HepG2 (cell line): ENCODE results near the gene DNAJC21. TPM values are rescaled to one million over a fixed set of nuclear protein-coding genes. Genes with fewer than 3 reads are reported as not detected.

ENCODE experiments used
- ATAC-seq: fragments of 200-7000 bp; cut with Tn5 transposase; 3 replicates; pipeline ENCODE4 v1.9.1; 2020; ENCODE audit warnings: mild to moderate bottlenecking, moderate library complexity
- BruUV-seq: library from RNA; stranded (reverse); fragments of 400-500 nt; replicated peaks from 2 replicates; lab custom pipeline; 2021; lab: Mats Ljungman, UMichigan
- CTCF ChIA-PET: fragments of 300-600 bp; formaldehyde crosslinking; extraction: SDS; loops from one replicate; lab custom pipeline; 2021; ENCODE audit warnings: low total read pairs, inconsistent platforms, low intra/inter-chr PET ratio; lab: Yijun Ruan, JAX
- POLR2A ChIA-PET: fragments of 350-600 bp; sonication (Branson Sonifier 250); formaldehyde crosslinking; loops from one replicate; lab custom pipeline; 2020; ENCODE audit warnings: antibody characterized with exemption, inconsistent platforms; lab: Yijun Ruan, JAX
- DNase-seq: peaks from one replicate; pipeline ENCODE4 v3.0.0-alpha.2; 2015; ENCODE audit warnings: low spot score
- FAIRE-seq: peaks from 3 replicates; lab custom pipeline; 2011; peaks lifted over from hg19 to GRCh38; lab: Jason Lieb, UNC
- H2AFZ ChIP-seq: one replicate; pipeline ENCODE4 v1.6.1; 2011; ENCODE audit warnings: low read length, inconsistent platforms
- H3K27ac ChIP-seq: fragments of 300-600 bp; 3 replicates; pipeline ENCODE4 v1.8.0; 2011; ENCODE audit warnings: mixed run types, mild to moderate bottlenecking, mixed read lengths, low read length, inconsistent platforms; ENCODE audit not compliant: insufficient read depth; ENCODE audit errors: extremely low read length
- H3K27me3 ChIP-seq, 2 experiments: fragments of 200-600 bp in 1 of 2; 2 replicates in 1 of 2; 3 replicates in 1 of 2; pipeline versions ENCODE4 v1.6.0 to v1.8.0; 2011; ENCODE audit warnings: low read length in 2 of 2, mild to moderate bottlenecking in 2 of 2, moderate library complexity in 2 of 2, inconsistent platforms in 1 of 2; ENCODE audit not compliant: insufficient read depth in 2 of 2, control insufficient read depth in 1 of 2
- H3K36me3 ChIP-seq, 2 experiments: fragments of 200-600 bp in 1 of 2; replicated peaks in 1 of 2; 2 replicates in 1 of 2; 3 replicates in 1 of 2; pipeline versions ENCODE4 v1.5.1 to v1.8.0; 2011; ENCODE audit warnings: low read length in 2 of 2, inconsistent platforms in 1 of 2; ENCODE audit not compliant: insufficient read depth in 2 of 2, control insufficient read depth in 1 of 2
- H3K4me1 ChIP-seq: 2 replicates; pipeline ENCODE4 v1.5.1; 2012; ENCODE audit warnings: low read length, inconsistent platforms; ENCODE audit not compliant: insufficient read depth
- H3K4me2 ChIP-seq: 2 replicates; pipeline ENCODE4 v1.6.0; 2011; ENCODE audit warnings: low read depth, low read length, inconsistent platforms
- H3K4me3 ChIP-seq, 3 experiments: fragments of 200-600 bp in 1 of 3; sonication (generic), shearing (Covaris generic) in 1 of 3; replicated peaks in 1 of 3; 2 replicates each; pipeline ENCODE4 v1.5.1; 2011 to 2016; ENCODE audit warnings: low read length in 3 of 3, inconsistent platforms in 2 of 3, low read depth in 2 of 3, mild to moderate bottlenecking in 2 of 3, control low read depth in 1 of 3, mixed read lengths in 1 of 3; ENCODE audit not compliant: insufficient read depth in 1 of 3
- H3K79me2 ChIP-seq: one replicate; pipeline ENCODE4 v1.6.1; 2011; ENCODE audit warnings: low read length, inconsistent platforms; ENCODE audit not compliant: insufficient read depth
- H3K9ac ChIP-seq: 2 replicates; pipeline ENCODE4 v1.6.0; 2011; ENCODE audit warnings: mild to moderate bottlenecking, low read depth, low read length, inconsistent platforms; ENCODE audit not compliant: insufficient read depth
- H3K9me3 ChIP-seq: 2 replicates; pipeline ENCODE4 v1.5.1; 2012; ENCODE audit warnings: mild to moderate bottlenecking, low read length
- H4K20me1 ChIP-seq: 2 replicates; pipeline ENCODE4 v1.6.0; 2011; ENCODE audit warnings: inconsistent platforms, mild to moderate bottlenecking, low read length, moderate library complexity; ENCODE audit not compliant: insufficient read depth
- ADNP ChIP-seq: sonication (generic); formaldehyde crosslinking; IDR thresholded peaks from 2 replicates; pipeline ENCODE4 v1.4.0; 2020; ENCODE audit warnings: missing genetic modification reagents
- ATRX ChIP-seq: sonication (generic); formaldehyde crosslinking; IDR thresholded peaks from 2 replicates; pipeline ENCODE4 v1.4.0; 2020; ENCODE audit warnings: missing genetic modification reagents, borderline replicate concordance
- KDM5A ChIP-seq: fragments of 200-600 bp; sonication (generic); IDR thresholded peaks from 2 replicates; pipeline ENCODE4 v1.7.0; 2018; ENCODE audit warnings: antibody characterized with exemption, mild to moderate bottlenecking, low read length, borderline replicate concordance
- NCOA5 ChIP-seq: sonication (generic); formaldehyde crosslinking; IDR thresholded peaks from 2 replicates; pipeline ENCODE4 v1.4.0; 2020; ENCODE audit warnings: missing genetic modification reagents
- RELA ChIP-seq: sonication (generic); formaldehyde crosslinking; IDR thresholded peaks from 2 replicates; pipeline ENCODE4 v1.4.0; 2020; ENCODE audit warnings: missing genetic modification reagents
- SIN3B ChIP-seq: fragments of 150-350 bp; IDR thresholded peaks from 2 replicates; pipeline ENCODE4 v1.6.1; 2014; ENCODE audit warnings: low read length
- SP4 ChIP-seq: sonication (generic); formaldehyde crosslinking; IDR thresholded peaks from 2 replicates; pipeline ENCODE4 v1.8.1; 2023; ENCODE audit warnings: mild to moderate bottlenecking, missing genetic modification reagents
- TBP ChIP-seq: sonication (generic); formaldehyde crosslinking; IDR thresholded peaks from 2 replicates; pipeline ENCODE4 v1.5.0; 2020; ENCODE audit warnings: missing genetic modification reagents
- TMF1 ChIP-seq: sonication (generic); formaldehyde crosslinking; IDR thresholded peaks from 2 replicates; pipeline ENCODE4 v1.8.1; 2022; ENCODE audit warnings: low read depth, missing genetic modification reagents
- TOE1 ChIP-seq: sonication (generic); formaldehyde crosslinking; IDR thresholded peaks from 2 replicates; pipeline ENCODE4 v1.4.0; 2020; ENCODE audit warnings: mild to moderate bottlenecking, missing genetic modification reagents
- ZBTB7B ChIP-seq: sonication (generic); formaldehyde crosslinking; IDR thresholded peaks from 2 replicates; pipeline ENCODE4 v1.4.0; 2020; ENCODE audit warnings: missing genetic modification reagents
- ZSCAN29 ChIP-seq: sonication (generic); formaldehyde crosslinking; conservative IDR thresholded peaks from 2 replicates; pipeline ENCODE4 v1.4.0; 2020; ENCODE audit warnings: mild to moderate bottlenecking, missing genetic modification reagents
- WGBS: methylation state at CpG from one replicate; pipeline ENCODE4 v1.1.6; 2017; ENCODE audit warnings: low lambda C conversion rate; 5-methylcytosine and 5-hydroxymethylcytosine counted together
- in situ Hi-C: cut with HindIII; loops from 2 replicates; pipeline ENCODE4 v1.10.0; 2017; ENCODE audit warnings: low pct_unique_long_range_greater_than_20kb; ENCODE audit not compliant: extremely low pct_ligation_motif_present
- intact Hi-C: fragments of 100-400 bp; cut with micrococcal nuclease; formaldehyde crosslinking; loops from one replicate; pipeline ENCODE4 v1.10.0; 2022; ENCODE audit not compliant: unreplicated experiment
- polyA plus RNA-seq, 8 experiments: library from polyadenylated mRNA; depleted of rRNA in 3 of 8; stranded (reverse) in 7 of 8; unstranded in 1 of 8; fragments of >200 nt; fragmentation: Illumina TruSeq in 4 of 8; extraction: Trizol in 4 of 8; gene quantifications; 2 replicates each; pipeline versions ENCODE4 v1.2.1 to v1.2.3, GENCODE V29; 2011 to 2016; ENCODE audit warnings: low read depth in 4 of 8, missing spikeins in 1 of 8, mixed read lengths in 1 of 8; ENCODE audit not compliant: insufficient read depth in 1 of 8
- total RNA-seq, 5 experiments: library from RNA; depleted of rRNA; stranded (reverse); fragments of >200 nt; fragmentation: Illumina TruSeq; extraction: Trizol; gene quantifications; 2 replicates each; pipeline ENCODE4 v1.2.3, GENCODE V29; 2016; ENCODE audit warnings: low read depth in 1 of 5
- TF ChIP-seq, protein P1 (sequence below): sonication (generic); formaldehyde crosslinking; IDR thresholded peaks from 2 replicates; pipeline ENCODE4 v1.5.0; 2020; ENCODE audit warnings: missing genetic modification reagents
- TF ChIP-seq, protein P2 (sequence below): sonication (generic); formaldehyde crosslinking; IDR thresholded peaks from 2 replicates; pipeline ENCODE4 v1.8.0; 2023; ENCODE audit warnings: mild to moderate bottlenecking, missing genetic modification reagents
- TF ChIP-seq, protein P3 (sequence below): sonication (generic); formaldehyde crosslinking; IDR thresholded peaks from 2 replicates; pipeline ENCODE4 v1.4.0; 2020; ENCODE audit warnings: mild to moderate bottlenecking, missing genetic modification reagents

The DNAJC21 gene
- total and polyA plus RNA-seq, 2 of the 13 experiments (the other 11 are each of a cell fraction or from before 2014, with no cell fraction given): 10.9 to 41.6 TPM

DNA sequence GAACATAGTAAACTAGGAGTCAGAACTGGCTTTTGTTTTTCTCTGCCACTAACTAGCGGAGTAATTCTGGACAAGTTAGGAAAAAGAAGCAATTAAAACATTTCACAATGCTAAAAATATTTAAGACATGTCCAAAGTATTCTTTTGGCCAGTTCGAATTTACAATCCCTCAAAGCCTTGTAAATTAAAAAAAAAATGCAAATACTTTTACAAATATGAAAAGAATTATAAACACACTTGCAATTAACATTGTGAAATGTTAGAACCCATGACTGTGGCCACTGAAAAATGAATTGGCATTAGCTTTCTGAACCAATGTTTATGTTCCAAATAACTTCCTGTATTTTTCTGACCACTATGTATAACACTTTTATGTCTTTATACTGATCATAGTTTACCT is 16.3 kb upstream of the DNAJC21 start:
- H3K79me2 ChIP-seq: peaks cover 51% of the 10 kb centered on the region
- H3K4me2 ChIP-seq: no peak overlapping the region
- no TSS peak for BruUV-seq
- H3K9ac ChIP-seq: no peak overlapping the region
- intact Hi-C loops (no loop called here), in situ Hi-C loops (no loop called here)
- no peak overlapping the region for H3K27ac ChIP-seq
- ChIA-PET POLR2A (no interaction called here), CTCF (no interaction called here)
- TF ChIP-seq ATRX: no peak
- no peak for TF ChIP-seq SP4 (CRISPR knock-in tag)
- no peak for TF ChIP-seq ADNP (CRISPR knock-in tag)
- H2AFZ ChIP-seq: no peak overlapping the region
- peak overlapping the region in 1 of 3 experiments; percentile 95; a peak in 1 of 6 replicates for H3K4me3 ChIP-seq
- H4K20me1 ChIP-seq: no peaks in the 10 kb centered on the region; the same call in 1 of the 2 replicates
- peaks cover 30% of the 10 kb centered on the region for H3K4me1 ChIP-seq
- ATAC-seq (no peak), DNase-seq (no peak), FAIRE-seq (no peak)
- no peaks in the 10 kb centered on the region for H3K9me3 ChIP-seq
- 91% methylated on average over 2 of the region's 2 CpGs for WGBS
- no peaks in the 10 kb centered on the region; a peak in 1 of 5 replicates for H3K27me3 ChIP-seq
- peaks cover 4 to 28% of the 10 kb centered on the region in 2 experiments; a peak in 4 of 5 replicates for H3K36me3 ChIP-seq

DNA sequence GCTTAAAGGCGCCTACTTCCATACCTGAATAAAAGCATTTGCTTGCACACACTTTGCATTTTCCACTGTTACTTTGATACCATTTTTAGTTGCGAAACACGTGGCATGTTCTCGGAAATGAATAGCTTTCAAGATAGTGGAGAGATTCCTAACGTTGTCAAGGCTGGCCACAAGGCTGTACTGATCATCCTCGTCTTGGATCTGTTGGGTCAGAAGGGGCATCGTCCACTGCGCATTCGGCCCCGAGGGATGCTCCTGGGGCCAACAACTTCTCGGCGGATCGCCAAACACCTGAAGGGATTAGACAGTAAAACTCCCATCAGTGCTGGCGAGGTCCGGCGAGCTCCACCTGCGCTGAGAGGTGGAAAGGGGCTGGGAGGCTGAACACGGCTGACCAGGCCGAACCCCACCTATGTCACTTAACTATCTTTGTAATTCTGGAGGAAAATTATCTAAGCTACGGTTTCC is 14.7 kb upstream of the DNAJC21 start:
- Histone ChIP-seq H3K4me1 (peaks cover 39% of the 10 kb centered on the region), H3K9ac (peak overlapping the region; percentile 97), H3K36me3 (peaks cover 4 to 27% of the 10 kb centered on the region in 2 experiments; a peak in 4 of 5 replicates), H3K9me3 (no peaks in the 10 kb centered on the region), H3K4me3 (peak overlapping the region; percentile 83 to 99 (median 95)), H3K27ac (peak overlapping the region; percentile 89), H3K27me3 (no peaks in the 10 kb centered on the region; a peak in 1 of 5 replicates), H4K20me1 (no peaks in the 10 kb centered on the region; the same call in 1 of the 2 replicates), H2AFZ (peak overlapping the region; percentile 60), H3K79me2 (peaks cover 67% of the 10 kb centered on the region), H3K4me2 (peak overlapping the region; percentile 84)
- no peak for FAIRE-seq
- no TSS peak for BruUV-seq
- DNase-seq: no peak
- CTCF ChIA-PET: no interaction called here
- WGBS: 0% methylated on average over 19 of the region's 20 CpGs
- POLR2A ChIA-PET: interaction anchor here (0.8 to 5.4 kb wide), 12 partner anchors 9 to 449 kb away, joined by 3 to 92 read pairs (median 6); partner anchors contain the start of genes DNAJC21 and TTC23L
- intact Hi-C loops (loop anchor here (2.0 to 5.0 kb wide), 3 partner anchors 14 to 906 kb away; partner anchors contain the start of genes AMACR, DNAJC21 and RAI14), in situ Hi-C loops (no loop called here)
- ATAC-seq: peak; percentile 62
- TF ChIP-seq, protein P1, sequence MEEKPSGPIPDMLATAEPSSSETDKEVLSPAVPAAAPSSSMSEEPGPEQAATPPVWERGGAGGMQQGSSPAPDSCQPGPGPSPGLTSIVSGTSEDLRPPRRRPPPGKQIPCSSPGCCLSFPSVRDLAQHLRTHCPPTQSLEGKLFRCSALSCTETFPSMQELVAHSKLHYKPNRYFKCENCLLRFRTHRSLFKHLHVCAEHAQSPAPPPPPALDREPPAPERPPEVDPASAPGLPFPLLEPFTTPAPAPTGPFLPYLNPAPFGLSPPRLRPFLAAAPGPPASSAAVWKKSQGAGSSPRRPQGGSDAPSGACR (CRISPR knock-in tag): no peak
- TF ChIP-seq RELA (CRISPR knock-in tag) (no peak), ZBTB7B (no peak), TMF1 (CRISPR knock-in tag) (0 out of 2 replicates have a peak, but pooled peaks have one; percentile 2), ZSCAN29 (CRISPR knock-in tag) (no peak), TOE1 (CRISPR knock-in tag) (0 out of 2 replicates have a peak, but pooled peaks have one; percentile 3), TBP (CRISPR knock-in tag) (no peak), NCOA5 (no peak), KDM5A (0 out of 2 replicates have a peak, but pooled peaks have one; percentile 29), SIN3B (no peak)
- TF ChIP-seq, protein P2, sequence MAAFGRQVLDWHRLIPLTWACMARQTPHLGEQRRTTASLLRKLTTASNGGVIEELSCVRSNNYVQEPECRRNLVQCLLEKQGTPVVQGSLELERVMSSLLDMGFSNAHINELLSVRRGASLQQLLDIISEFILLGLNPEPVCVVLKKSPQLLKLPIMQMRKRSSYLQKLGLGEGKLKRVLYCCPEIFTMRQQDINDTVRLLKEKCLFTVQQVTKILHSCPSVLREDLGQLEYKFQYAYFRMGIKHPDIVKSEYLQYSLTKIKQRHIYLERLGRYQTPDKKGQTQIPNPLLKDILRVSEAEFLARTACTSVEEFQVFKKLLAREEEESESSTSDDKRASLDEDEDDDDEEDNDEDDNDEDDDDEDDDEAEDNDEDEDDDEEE (CRISPR knock-in tag): 0 out of 2 replicates have a peak, but pooled peaks have one; percentile 12
- TF ChIP-seq, protein P3, sequence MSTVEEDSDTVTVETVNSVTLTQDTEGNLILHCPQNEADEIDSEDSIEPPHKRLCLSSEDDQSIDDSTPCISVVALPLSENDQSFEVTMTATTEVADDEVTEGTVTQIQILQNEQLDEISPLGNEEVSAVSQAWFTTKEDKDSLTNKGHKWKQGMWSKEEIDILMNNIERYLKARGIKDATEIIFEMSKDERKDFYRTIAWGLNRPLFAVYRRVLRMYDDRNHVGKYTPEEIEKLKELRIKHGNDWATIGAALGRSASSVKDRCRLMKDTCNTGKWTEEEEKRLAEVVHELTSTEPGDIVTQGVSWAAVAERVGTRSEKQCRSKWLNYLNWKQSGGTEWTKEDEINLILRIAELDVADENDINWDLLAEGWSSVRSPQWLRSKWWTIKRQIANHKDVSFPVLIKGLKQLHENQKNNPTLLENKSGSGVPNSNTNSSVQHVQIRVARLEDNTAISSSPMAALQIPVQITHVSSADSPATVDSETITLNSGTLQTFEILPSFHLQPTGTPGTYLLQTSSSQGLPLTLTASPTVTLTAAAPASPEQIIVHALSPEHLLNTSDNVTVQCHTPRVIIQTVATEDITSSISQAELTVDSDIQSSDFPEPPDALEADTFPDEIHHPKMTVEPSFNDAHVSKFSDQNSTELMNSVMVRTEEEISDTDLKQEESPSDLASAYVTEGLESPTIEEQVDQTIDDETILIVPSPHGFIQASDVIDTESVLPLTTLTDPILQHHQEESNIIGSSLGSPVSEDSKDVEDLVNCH (CRISPR knock-in tag): no peak
